Inferior parietal cortex (tissue), 1 donor: Measurements from ENCODE around the gene RIMBP2.
A peak's percentile ranks its signal among the peaks of the same experiment; 100 is the strongest.

Experiments used
- DNase-seq: peaks from one replicate; pipeline ENCODE4 v3.0.0-alpha.2; 2016; ENCODE audit errors: extremely low spot score

RIMBP2 gene

GRCh38 chr12:130506844-130507243, 209.3 kb downstream of the RIMBP2 start:
- DNase-seq, result no peak

GRCh38 chr12:130504840-130505175, 211.3 kb downstream of the RIMBP2 start:
- DNase-seq, result no peak

GRCh38 chr12:130504110-130504839, 211.8 kb downstream of the RIMBP2 start:
- DNase-seq, result no peak

- no peak for DNase-seq
Measured at GRCh38 chr12:130501821-130502220, 214.3 kb downstream of the RIMBP2 start.

GRCh38 chr12:130500835-130501330, 215.2 kb downstream of the RIMBP2 start:
- no peak for DNase-seq

GRCh38 chr12:130499474-130499873, 216.6 kb downstream of the RIMBP2 start:
- DNase-seq, result no peak

GRCh38 chr12:130498589-130499385, 217.3 kb downstream of the RIMBP2 start:
- DNase-seq, result no peak

GRCh38 chr12:130497991-130498390, 218.1 kb downstream of the RIMBP2 start:
- DNase-seq, result no peak

- DNase-seq, result no peak
Measured at GRCh38 chr12:130497321-130497720, 218.8 kb downstream of the RIMBP2 start.

- no peak for DNase-seq
Measured at GRCh38 chr12:130496516-130497120, 219.5 kb downstream of the RIMBP2 start.

- DNase-seq, result no peak
Measured at GRCh38 chr12:130495156-130495555, 220.9 kb downstream of the RIMBP2 start.

GRCh38 chr12:130494736-130495135, 221.4 kb downstream of the RIMBP2 start:
- no peak for DNase-seq

GRCh38 chr12:130493951-130494350, 222.1 kb downstream of the RIMBP2 start:
- DNase-seq, result no peak

- peak; percentile 27 for DNase-seq
Measured at GRCh38 chr12:130491421-130492357, 224.4 kb downstream of the RIMBP2 start.

GRCh38 chr12:130490674-130491073, 225.4 kb downstream of the RIMBP2 start:
- DNase-seq, result no peak

GRCh38 chr12:130489293-130489692, 226.8 kb downstream of the RIMBP2 start:
- no peak for DNase-seq

- peak; percentile 25 for DNase-seq
Measured at GRCh38 chr12:130488358-130488710, 227.8 kb downstream of the RIMBP2 start.

- DNase-seq, result peak; percentile 22
Measured at GRCh38 chr12:130487636-130488357, 228.3 kb downstream of the RIMBP2 start.

GRCh38 chr12:130486891-130487416, 229.1 kb downstream of the RIMBP2 start:
- no peak for DNase-seq

- DNase-seq, result no peak
Measured at GRCh38 chr12:130486146-130486435, 230.0 kb downstream of the RIMBP2 start.
